HEK293T (cell line): ENCODE data around the gene TBX20.

Experiments used
- BHLHE40 ChIP-seq: fragments of 450-650 bp; IDR thresholded peaks from 2 replicates; pipeline ENCODE4 v1.6.1; 2016; ENCODE audit warnings: mild to moderate bottlenecking, moderate library complexity, borderline replicate concordance
- CTBP1 ChIP-seq: fragments of 450-650 bp; IDR thresholded peaks from 2 replicates; pipeline ENCODE4 v1.6.1; 2016; ENCODE audit warnings: borderline replicate concordance
- ELF4 ChIP-seq: fragments of 450-650 bp; IDR thresholded peaks from 2 replicates; pipeline ENCODE4 v1.6.1; 2017; ENCODE audit warnings: antibody characterized with exemption
- FOXK2 ChIP-seq: fragments of 450-650 bp; IDR thresholded peaks from 2 replicates; pipeline ENCODE4 v1.6.1; 2016; ENCODE audit warnings: mild to moderate bottlenecking
- NFRKB ChIP-seq: fragments of 450-650 bp; IDR thresholded peaks from 2 replicates; pipeline ENCODE4 v1.6.1; 2016; ENCODE audit warnings: mild to moderate bottlenecking, moderate library complexity
- PKNOX1 ChIP-seq: fragments of 450-650 bp; IDR thresholded peaks from 2 replicates; pipeline ENCODE4 v1.6.1; 2016
- SP1 ChIP-seq: fragments of 450-650 bp; IDR thresholded peaks from 2 replicates; pipeline ENCODE4 v1.6.1; 2017
- SUZ12 ChIP-seq: fragments of 450-650 bp; IDR thresholded peaks from 2 replicates; pipeline ENCODE4 v1.6.1; 2016; ENCODE audit warnings: mild to moderate bottlenecking
- ZNF384 ChIP-seq: fragments of 450-650 bp; IDR thresholded peaks from 2 replicates; pipeline ENCODE4 v1.6.1; 2016

- TF ChIP-seq PKNOX1: no peak
- TF ChIP-seq FOXK2: no peak
- TF ChIP-seq CTBP1: no peak
- no peak for TF ChIP-seq ZNF384
- TF ChIP-seq SP1: no peak
- TF ChIP-seq NFRKB: no peak
- TF ChIP-seq BHLHE40: no peak
- TF ChIP-seq SUZ12: no peak
- TF ChIP-seq ELF4: no peak
Measured at GRCh38 chr7:35263396-35263795, 9.5 kb upstream of the TBX20 start.
